Hepatocyte (in vitro differentiated cells): Measurements from ENCODE around the gene MUL1. TPM values are rescaled to one million over a fixed set of nuclear protein-coding genes. Genes with fewer than 3 reads are reported as not detected.
A peak's percentile ranks its signal among the peaks of the same experiment; 100 is the strongest.

Experiments used
- DNase-seq: peaks from one replicate; pipeline ENCODE4 v3.0.0-alpha.2; 2016; ENCODE audit warnings: low spot score
- H2AFZ ChIP-seq: fragments of 200-600 bp; sonication (generic); 2 replicates; pipeline ENCODE4 v1.6.0; 2016; ENCODE audit warnings: antibody characterized with exemption, mild to moderate bottlenecking
- H3K27ac ChIP-seq: fragments of 200-600 bp; sonication (generic); 2 replicates; pipeline ENCODE4 v1.5.1; 2016; ENCODE audit warnings: mild to moderate bottlenecking
- H3K27me3 ChIP-seq: fragments of 200-600 bp; sonication (generic); 2 replicates; pipeline ENCODE4 v1.6.1; 2016
- H3K36me3 ChIP-seq: fragments of 200-600 bp; sonication (generic); replicated peaks from 2 replicates; pipeline ENCODE4 v1.5.1; 2016; ENCODE audit warnings: low read depth; ENCODE audit not compliant: insufficient read depth
- H3K4me1 ChIP-seq: fragments of 200-600 bp; sonication (generic); 2 replicates; pipeline ENCODE4 v1.5.1; 2016; ENCODE audit warnings: mild to moderate bottlenecking, moderate library complexity; ENCODE audit not compliant: insufficient read depth
- H3K4me2 ChIP-seq: fragments of 200-600 bp; sonication (generic); 2 replicates; pipeline ENCODE4 v1.6.0; 2016
- H3K4me3 ChIP-seq: fragments of 200-600 bp; sonication (generic); 2 replicates; pipeline ENCODE4 v1.5.1; 2016; ENCODE audit warnings: mild to moderate bottlenecking
- H3K79me2 ChIP-seq: fragments of 200-600 bp; sonication (generic); 2 replicates; pipeline ENCODE4 v1.6.0; 2017; ENCODE audit warnings: mild to moderate bottlenecking
- H3K9me2 ChIP-seq: fragments of 200-600 bp; sonication (generic); replicated peaks from 2 replicates; pipeline ENCODE4 v1.6.0; 2017; ENCODE audit warnings: mild to moderate bottlenecking; ENCODE audit not compliant: insufficient read depth
- H3K9me3 ChIP-seq: fragments of 200-600 bp; sonication (generic); 2 replicates; pipeline ENCODE4 v1.5.1; 2016; ENCODE audit warnings: low read depth, mild to moderate bottlenecking
- H4K20me1 ChIP-seq: fragments of 200-600 bp; sonication (generic); 2 replicates; pipeline ENCODE4 v1.6.0; 2016; ENCODE audit warnings: mild to moderate bottlenecking; ENCODE audit not compliant: insufficient read depth, poor library complexity, severe bottlenecking
- CTCF ChIP-seq: fragments of 200-600 bp; sonication (generic); IDR thresholded peaks from 2 replicates; pipeline ENCODE4 v1.5.1; 2016; ENCODE audit warnings: antibody characterized with exemption, mild to moderate bottlenecking; ENCODE audit not compliant: poor library complexity
- EZH2 ChIP-seq: fragments of 200-600 bp; sonication (generic); IDR thresholded peaks from 2 replicates; pipeline ENCODE4 v1.6.1; 2016; ENCODE audit warnings: antibody characterized with exemption, mild to moderate bottlenecking, borderline replicate concordance
- EZH2phosphoT487 ChIP-seq: fragments of 200-600 bp; sonication (generic); IDR thresholded peaks from one replicate; pipeline ENCODE4 v1.6.1; 2018; ENCODE audit warnings: antibody characterized with exemption, mild to moderate bottlenecking, low read depth, moderate library complexity; ENCODE audit not compliant: unreplicated experiment, severe bottlenecking
- WGBS: methylation state at CpG from one replicate; pipeline ENCODE4 v1.1.6; 2016; ENCODE audit warnings: low lambda C conversion rate; ENCODE audit errors: missing lambda C conversion rate; 5-methylcytosine and 5-hydroxymethylcytosine counted together
- polyA plus RNA-seq: library from polyadenylated mRNA; unstranded; fragments of >200 nt; fragmentation: Nextera tagmentation; extraction: Ambion mirVana; gene quantifications from 2 replicates; pipeline ENCODE4 v1.2.1, GENCODE V29; 2016
- total RNA-seq: library from RNA; depleted of rRNA; stranded (reverse); fragments of >200 nt; gene quantifications from 2 replicates; pipeline ENCODE4 v1.2.3, GENCODE V29; 2014

The MUL1 gene
- total RNA-seq (40.1 and 44.8 TPM in 2 replicates), polyA plus RNA-seq (47.4 and 48.1 TPM in 2 replicates)

- no peak for TF ChIP-seq EZH2
- no peak for TF ChIP-seq CTCF
- TF ChIP-seq EZH2phosphoT487 = no peak
- Histone ChIP-seq H3K36me3 (no peaks in the 10 kb centered on the region), H3K27ac (peak within 1 kb of the TSS; percentile 80), H3K4me1 (peaks cover 14% of the 10 kb centered on the region), H4K20me1 (peaks cover 15% of the 10 kb centered on the region), H3K27me3 (no peaks in the 10 kb centered on the region), H3K79me2 (peaks cover 41% of the 10 kb centered on the region), H3K4me3 (peak within 1 kb of the TSS; percentile 65), H3K9me3 (no peaks in the 10 kb centered on the region), H3K9me2 (no peaks in the 10 kb centered on the region), H2AFZ (peak within 1 kb of the TSS; percentile 99), H3K4me2 (peak within 1 kb of the TSS; percentile 89)
- DNase-seq = peak; percentile 94
- 2% methylated on average over 58 of the region's 58 CpGs for WGBS
Measured at GRCh38 chr1:20507564-20508410, at the start of gene MUL1. Gene MUL1, minus strand, starts transcription at chr1:20508151. Its CDS starts 127 bp downstream, at chr1:20508024.

- Histone ChIP-seq H3K4me1 (peaks cover 16% of the 10 kb centered on the region), H3K4me3 (no peak overlapping the region), H3K79me2 (no peaks in the 10 kb centered on the region), H3K36me3 (no peaks in the 10 kb centered on the region), H2AFZ (no peak overlapping the region), H3K9me3 (no peaks in the 10 kb centered on the region), H3K27ac (no peak overlapping the region), H3K27me3 (peaks cover 68% of the 10 kb centered on the region), H3K4me2 (no peak overlapping the region), H4K20me1 (no peaks in the 10 kb centered on the region), H3K9me2 (no peaks in the 10 kb centered on the region)
- no peak for TF ChIP-seq CTCF
- no peak for TF ChIP-seq EZH2phosphoT487
- TF ChIP-seq EZH2 = no peak
- DNase-seq = no peak
- 84% methylated on average over 4 of the region's 4 CpGs for whole genome bisulfite sequencing
Measured at GRCh38 chr1:20555758-20556120, 47.8 kb upstream of the MUL1 start.

- no peaks in the 10 kb centered on the region for H4K20me1 ChIP-seq
- H3K9me3 ChIP-seq = no peaks in the 10 kb centered on the region
- no peak overlapping the region for H3K4me3 ChIP-seq
- 71% methylated on average over 7 of the region's 7 CpGs for WGBS
- H3K79me2 ChIP-seq = no peaks in the 10 kb centered on the region
- peaks cover 67% of the 10 kb centered on the region for H3K27me3 ChIP-seq
- no peak overlapping the region for H3K4me2 ChIP-seq
- no peaks in the 10 kb centered on the region for H3K36me3 ChIP-seq
- H3K9me2 ChIP-seq = no peaks in the 10 kb centered on the region
- peaks cover 16% of the 10 kb centered on the region for H3K4me1 ChIP-seq
- no peak for TF ChIP-seq EZH2phosphoT487
- TF ChIP-seq EZH2 = no peak
- TF ChIP-seq CTCF = no peak
- no peak for DNase-seq
- H3K27ac ChIP-seq = no peak overlapping the region
- no peak overlapping the region for H2AFZ ChIP-seq
Measured at GRCh38 chr1:20555025-20555757, 47.2 kb upstream of the MUL1 start.
